ENCODE results near the gene NUDCD2. TPM values are rescaled to one million over a fixed set of nuclear protein-coding genes. Genes with fewer than 3 reads are reported as not detected.
A peak's percentile ranks its signal among the peaks of the same experiment; 100 is the strongest.

NUDCD2 gene
- total RNA-seq, 1 donor from 2014 or later, result 68.2 TPM

- Histone ChIP-seq H3F3A (ENCODE audit: low read depth) (peaks cover 33% of the 10 kb centered on the region), H4K20me1 (ENCODE audit: low read depth) (peaks cover 43% of the 10 kb centered on the region), H3K36me3 (no peaks in the 10 kb centered on the region), H3K27me3 (no peaks in the 10 kb centered on the region), H3K4me2 (peak overlapping the region; percentile 94), H2AFZ (replicated peaks) (peak overlapping the region; percentile 57), H3K4me3 (peak overlapping the region; percentile 90), H3K9me3 (ENCODE audit: low read depth) (no peaks in the 10 kb centered on the region), H3K9ac (peak overlapping the region; percentile 61), H3K4me1 (peaks cover 42% of the 10 kb centered on the region), H3K27ac (peak overlapping the region; percentile 93), H3K79me2 (ENCODE audit: low read depth) (peaks cover 61% of the 10 kb centered on the region)
- Mint-ChIP-seq H3K4me1 (peaks cover 40% of the 10 kb centered on the region), H3K9me3 (no peaks in the 10 kb centered on the region), H3K36me3 (peaks cover 9% of the 10 kb centered on the region), H3K4me3 (peak overlapping the region; percentile 92), H3K27me3 (ENCODE audit: insufficient read depth, low read depth) (peaks cover 2% of the 10 kb centered on the region), H3K27ac (peak overlapping the region; percentile 100)
- DNase-seq (ENCODE audit: low spot score), result no peak
- TF ChIP-seq, protein P1, sequence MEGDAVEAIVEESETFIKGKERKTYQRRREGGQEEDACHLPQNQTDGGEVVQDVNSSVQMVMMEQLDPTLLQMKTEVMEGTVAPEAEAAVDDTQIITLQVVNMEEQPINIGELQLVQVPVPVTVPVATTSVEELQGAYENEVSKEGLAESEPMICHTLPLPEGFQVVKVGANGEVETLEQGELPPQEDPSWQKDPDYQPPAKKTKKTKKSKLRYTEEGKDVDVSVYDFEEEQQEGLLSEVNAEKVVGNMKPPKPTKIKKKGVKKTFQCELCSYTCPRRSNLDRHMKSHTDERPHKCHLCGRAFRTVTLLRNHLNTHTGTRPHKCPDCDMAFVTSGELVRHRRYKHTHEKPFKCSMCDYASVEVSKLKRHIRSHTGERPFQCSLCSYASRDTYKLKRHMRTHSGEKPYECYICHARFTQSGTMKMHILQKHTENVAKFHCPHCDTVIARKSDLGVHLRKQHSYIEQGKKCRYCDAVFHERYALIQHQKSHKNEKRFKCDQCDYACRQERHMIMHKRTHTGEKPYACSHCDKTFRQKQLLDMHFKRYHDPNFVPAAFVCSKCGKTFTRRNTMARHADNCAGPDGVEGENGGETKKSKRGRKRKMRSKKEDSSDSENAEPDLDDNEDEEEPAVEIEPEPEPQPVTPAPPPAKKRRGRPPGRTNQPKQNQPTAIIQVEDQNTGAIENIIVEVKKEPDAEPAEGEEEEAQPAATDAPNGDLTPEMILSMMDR (IDR thresholded peaks at IDR 0.05), result no peak
Observed at GRCh38 chr5:163505049-163505367, 45.1 kb upstream of the NUDCD2 start.

DNA sequence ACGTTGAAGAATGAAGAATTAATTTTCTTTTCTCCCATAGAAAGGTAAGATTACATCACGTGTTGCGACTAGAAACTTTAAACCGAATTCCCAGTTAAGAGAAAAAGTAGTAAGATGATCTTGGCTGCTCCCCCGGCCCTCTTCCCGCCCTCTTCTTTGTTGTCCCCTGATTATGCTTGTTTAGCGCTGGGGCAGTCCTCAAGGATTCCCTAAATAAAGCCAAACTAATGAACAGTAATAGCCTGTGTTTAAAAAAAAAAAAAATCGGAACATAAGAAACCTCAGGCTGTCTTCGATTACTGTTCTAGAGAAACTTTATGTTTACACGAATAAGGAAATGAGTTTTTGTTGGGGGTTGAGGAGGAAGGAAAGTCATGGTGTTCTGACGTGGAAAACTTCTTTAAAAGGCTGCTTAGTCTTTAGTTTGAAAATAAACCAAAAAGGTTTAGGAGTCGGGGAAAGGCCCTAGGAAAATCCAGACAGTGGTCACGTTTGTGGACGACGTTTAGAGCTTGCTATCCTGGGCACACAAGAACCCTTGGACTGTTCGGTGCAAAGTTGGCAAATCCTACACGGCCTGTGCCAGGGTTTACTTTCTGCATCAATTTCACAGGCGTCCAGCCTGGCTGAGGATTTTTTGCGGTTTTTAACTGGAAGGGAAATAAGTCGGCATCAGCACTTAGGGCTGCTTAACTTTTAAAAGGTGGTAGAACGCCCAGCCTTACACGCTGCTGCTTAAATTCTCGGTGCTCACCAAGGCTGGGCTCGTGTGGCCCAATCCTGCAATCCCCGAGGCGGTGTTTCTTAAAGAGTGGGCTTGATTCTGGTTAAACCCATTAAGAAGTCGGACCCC lies 44.4 kb upstream of the NUDCD2 start:
- Histone ChIP-seq H3K4me3 (peak overlapping the region; percentile 90), H3K27ac (peak overlapping the region; percentile 93), H3K4me1 (peaks cover 35% of the 10 kb centered on the region), H3K27me3 (no peaks in the 10 kb centered on the region), H4K20me1 (ENCODE audit: low read depth) (peaks cover 36% of the 10 kb centered on the region), H3K36me3 (no peaks in the 10 kb centered on the region), H2AFZ (replicated peaks) (peak overlapping the region; percentile 35), H3K79me2 (ENCODE audit: low read depth) (peaks cover 54% of the 10 kb centered on the region), H3F3A (ENCODE audit: low read depth) (peaks cover 33% of the 10 kb centered on the region), H3K9me3 (ENCODE audit: low read depth) (no peaks in the 10 kb centered on the region), H3K4me2 (peak overlapping the region; percentile 94), H3K9ac (peak overlapping the region; percentile 61)
- H3K27me3 Mint-ChIP-seq (ENCODE audit: insufficient read depth, low read depth), result peaks cover 2% of the 10 kb centered on the region
- H3K4me1 Mint-ChIP-seq, result peaks cover 40% of the 10 kb centered on the region
- H3K9me3 Mint-ChIP-seq, result no peaks in the 10 kb centered on the region
- TF ChIP-seq EZH2 (IDR thresholded peaks at IDR 0.05) (no peak), EZH2phosphoT487 (IDR thresholded peaks at IDR 0.05) (no peak)
- TF ChIP-seq, protein P1 (IDR thresholded peaks at IDR 0.05), result no peak
- peak overlapping the region; percentile 100 for H3K27ac Mint-ChIP-seq
- peaks cover 6% of the 10 kb centered on the region for H3K36me3 Mint-ChIP-seq
- H3K4me3 Mint-ChIP-seq, result peak overlapping the region; percentile 92
- peak; percentile 55 for DNase-seq (ENCODE audit: low spot score)

DNA sequence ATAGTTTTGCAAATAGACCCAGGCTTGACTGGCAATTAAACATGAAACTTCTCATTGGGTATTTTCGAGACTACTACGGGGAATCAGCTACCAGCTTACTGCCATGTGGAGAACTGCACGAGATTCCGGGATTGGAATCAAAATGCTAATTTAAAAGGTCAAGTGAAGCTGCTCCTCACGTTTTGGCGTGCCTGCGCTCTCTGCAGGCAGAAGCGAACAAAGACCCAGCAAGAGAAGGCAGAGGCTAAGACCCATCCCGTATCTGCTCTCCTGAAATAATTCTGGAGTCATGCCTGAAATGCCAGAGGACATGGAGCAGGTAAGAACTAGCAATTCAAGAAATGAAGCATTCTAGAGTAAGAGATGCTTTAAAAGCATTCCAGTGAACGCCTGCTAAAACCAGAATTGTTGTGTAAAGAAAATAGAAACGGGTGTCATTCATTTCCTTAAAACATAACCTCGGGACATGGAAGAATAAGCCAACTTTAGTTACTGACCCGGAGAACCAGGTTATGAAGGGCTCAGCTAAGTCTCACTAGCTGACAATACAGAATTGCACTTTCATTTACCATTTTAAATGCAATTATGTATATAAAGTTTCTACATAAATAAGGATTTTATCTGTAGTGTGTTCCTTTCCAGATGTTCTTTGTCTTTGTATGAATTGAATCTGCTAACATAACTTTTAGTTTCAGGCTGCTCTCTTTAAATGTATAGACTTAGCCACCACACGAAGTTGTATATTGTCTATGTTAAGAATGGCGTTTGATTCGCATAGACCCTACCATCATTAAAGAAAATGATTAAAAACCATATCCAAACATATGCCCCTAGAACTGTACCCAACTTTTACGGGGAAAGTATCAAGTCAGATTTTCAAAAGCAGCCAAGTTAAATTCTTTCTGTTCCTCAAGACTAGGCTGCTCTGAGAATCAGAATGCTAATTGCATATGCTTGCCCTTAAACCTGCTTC lies 43.5 kb upstream of the NUDCD2 start:
- Histone ChIP-seq H3F3A (ENCODE audit: low read depth) (peaks cover 33% of the 10 kb centered on the region), H3K27ac (peak overlapping the region; percentile 93), H4K20me1 (ENCODE audit: low read depth) (peaks cover 27% of the 10 kb centered on the region), H3K4me1 (peaks cover 31% of the 10 kb centered on the region), H3K4me3 (peak overlapping the region; percentile 90), H3K36me3 (no peaks in the 10 kb centered on the region), H3K27me3 (no peaks in the 10 kb centered on the region), H3K79me2 (ENCODE audit: low read depth) (peaks cover 45% of the 10 kb centered on the region), H3K9me3 (ENCODE audit: low read depth) (no peaks in the 10 kb centered on the region), H3K9ac (no peak overlapping the region), H3K4me2 (peak overlapping the region; percentile 94), H2AFZ (replicated peaks) (peak overlapping the region; percentile 35)
- peaks cover 2% of the 10 kb centered on the region for H3K27me3 Mint-ChIP-seq (ENCODE audit: insufficient read depth, low read depth)
- peaks cover 34% of the 10 kb centered on the region for H3K4me1 Mint-ChIP-seq
- H3K4me3 Mint-ChIP-seq, result peak overlapping the region; percentile 92
- no peaks in the 10 kb centered on the region for H3K9me3 Mint-ChIP-seq
- H3K36me3 Mint-ChIP-seq, result no peaks in the 10 kb centered on the region
- peak overlapping the region; percentile 100 for H3K27ac Mint-ChIP-seq
- TF ChIP-seq, protein P1 (IDR thresholded peaks at IDR 0.05), result peak; percentile 43
- no peak for TF ChIP-seq EZH2phosphoT487 (IDR thresholded peaks at IDR 0.05)
- DNase-seq (ENCODE audit: low spot score), result peak; percentile 74
